B cell (primary cell): Measurements from ENCODE around the gene SLC4A1. TPM values are rescaled to one million over a fixed set of nuclear protein-coding genes. Genes with fewer than 3 reads are reported as not detected.

ENCODE experiments used
- ATAC-seq: fragments of 200-7000 bp; cut with Tn5 transposase; one replicate; pipeline ENCODE4 v1.10.0; 2021; ENCODE audit warnings: low read depth, mild to moderate bottlenecking, moderate number of reproducible peaks, moderate library complexity
- CTCF ChIA-PET: fragments of 350-600 bp; sonication (Branson Sonifier 250); formaldehyde crosslinking; loops from one replicate; lab custom pipeline; 2021; ENCODE audit warnings: antibody characterized with exemption, inconsistent platforms; lab: Charles Lee
- POLR2A ChIA-PET: fragments of 350-600 bp; sonication (Branson Sonifier 250); formaldehyde crosslinking; loops from one replicate; lab custom pipeline; 2021; ENCODE audit warnings: antibody characterized with exemption; lab: Charles Lee
- DNase-seq: peaks from one replicate; pipeline ENCODE4 v3.0.0; 2013
- H2AFZ ChIP-seq: 2 replicates; pipeline ENCODE4 v1.6.1; 2012; ENCODE audit warnings: mild to moderate bottlenecking, low read depth, low read length; ENCODE audit not compliant: insufficient read depth, poor library complexity, severe bottlenecking
- H3K27ac ChIP-seq, 2 donors: 1 replicate in 1 of 2; 2 replicates in 1 of 2; pipeline ENCODE4 v1.5.1; 2012 to 2013; ENCODE audit warnings: low read length in 2 of 2, mild to moderate bottlenecking in 2 of 2, moderate library complexity in 1 of 2
- H3K27me3 ChIP-seq, 4 experiments: fragments of 200-600 bp in 1 of 4; sonication (generic) in 1 of 4; replicated peaks in 1 of 4; 1 replicate in 2 of 4; 2 replicates in 2 of 4; pipeline versions ENCODE4 v1.6.1 to v1.7.0; 2013 to 2016; ENCODE audit warnings: low read length in 3 of 4, mild to moderate bottlenecking in 2 of 4, mixed read lengths in 1 of 4, moderate library complexity in 1 of 4; ENCODE audit not compliant: insufficient read depth in 4 of 4, control insufficient read depth in 3 of 4; ENCODE audit errors: control extremely low read depth in 1 of 4
- H3K36me3 ChIP-seq, 2 experiments: replicated peaks in 1 of 2; 1 replicate in 1 of 2; 2 replicates in 1 of 2; pipeline versions ENCODE4 v1.6.1 to v1.7.1; 2013; ENCODE audit warnings: low read length in 1 of 2; ENCODE audit not compliant: insufficient read depth in 2 of 2, control insufficient read depth in 1 of 2; ENCODE audit errors: control extremely low read depth in 1 of 2, extremely low read depth in 1 of 2
- H3K4me1 ChIP-seq, 2 donors: fragments of 200-600 bp in 1 of 2; sonication (generic) in 1 of 2; 1 replicate in 1 of 2; 2 replicates in 1 of 2; pipeline versions ENCODE4 v1.5.1 to v1.6.1; 2013 to 2017; ENCODE audit warnings: low read length in 2 of 2; ENCODE audit not compliant: control insufficient read depth in 2 of 2, insufficient read depth in 2 of 2
- H3K4me2 ChIP-seq: replicated peaks from 2 replicates; pipeline ENCODE3; 2012; ENCODE audit warnings: mild to moderate bottlenecking, low read depth, low read length; ENCODE audit not compliant: poor library complexity, severe bottlenecking
- H3K4me3 ChIP-seq, 5 experiments: fragments of 200-600 bp in 1 of 5; sonication (generic) in 1 of 5; 1 replicate in 3 of 5; 2 replicates in 2 of 5; pipeline versions ENCODE4 v1.5.1 to v1.7.0; 2011 to 2016; ENCODE audit warnings: low read length in 4 of 5, mild to moderate bottlenecking in 4 of 5, low read depth in 2 of 5, control low read depth in 1 of 5, moderate library complexity in 1 of 5; ENCODE audit not compliant: insufficient read depth in 1 of 5; ENCODE audit errors: control extremely low read depth in 1 of 5, extremely low read depth in 1 of 5
- H3K79me2 ChIP-seq: fragments of 200-600 bp; sonication (generic); one replicate; pipeline ENCODE4 v1.6.0; 2016; ENCODE audit warnings: low read length; ENCODE audit not compliant: control insufficient read depth, insufficient read depth
- H3K9ac ChIP-seq: fragments of 200-600 bp; sonication (generic); 2 replicates; pipeline ENCODE4 v1.6.1; 2017; ENCODE audit warnings: mild to moderate bottlenecking, low read length, moderate library complexity
- H3K9me3 ChIP-seq, 3 donors: one replicate each; pipeline versions ENCODE4 v1.6.1 to v1.7.1; 2013; ENCODE audit warnings: low read length in 2 of 3; ENCODE audit not compliant: control insufficient read depth in 2 of 3, insufficient read depth in 1 of 3; ENCODE audit errors: control extremely low read depth in 1 of 3
- H4K20me1 ChIP-seq: 2 replicates; pipeline ENCODE4 v1.6.0; 2012; ENCODE audit warnings: mild to moderate bottlenecking, low read length; ENCODE audit not compliant: insufficient read depth, control insufficient read depth, poor library complexity, severe bottlenecking
- H3K27ac Mint-ChIP-seq: one replicate; pipeline ENCODE4 v1.8.0; 2021; ENCODE audit warnings: mixed read lengths
- H3K27me3 Mint-ChIP-seq: one replicate; pipeline ENCODE4 v1.8.0; 2021; ENCODE audit warnings: mixed read lengths
- H3K4me1 Mint-ChIP-seq: one replicate; pipeline ENCODE4 v1.8.0; 2021; ENCODE audit warnings: mixed read lengths
- H3K4me3 Mint-ChIP-seq: one replicate; pipeline ENCODE4 v1.8.0; 2021; ENCODE audit warnings: mixed read lengths
- H3K9me3 Mint-ChIP-seq: one replicate; pipeline ENCODE4 v1.8.0; 2022; ENCODE audit warnings: mixed read lengths; ENCODE audit not compliant: insufficient read depth
- EZH2 ChIP-seq: IDR thresholded peaks from 2 replicates; pipeline ENCODE4 v1.6.1; 2012; ENCODE audit warnings: borderline replicate concordance, low read depth, mild to moderate bottlenecking, moderate library complexity, low read length; ENCODE audit not compliant: insufficient read depth, poor library complexity, severe bottlenecking
- WGBS: methylation state at CpG from one replicate; pipeline ENCODE4 v1.1.5; 2013; ENCODE audit warnings: missing lambda C conversion rate; ENCODE audit not compliant: insufficient coverage; 5-methylcytosine and 5-hydroxymethylcytosine counted together
- intact Hi-C: fragments of 100-400 bp; cut with micrococcal nuclease; formaldehyde crosslinking; loops from one replicate; pipeline ENCODE4 v1.10.0; 2022
- polyA plus RNA-seq: library from polyadenylated mRNA; depleted of rRNA; stranded (reverse); fragments of >200 nt; gene quantifications from 2 replicates; pipeline ENCODE4 v1.2.3, GENCODE V29; 2012
- total RNA-seq, 2 donors: library from RNA; stranded (reverse); fragments of 120-200 nt in 1 of 2; gene quantifications; 1 replicate in 1 of 2; 2 replicates in 1 of 2; pipeline versions ENCODE4 v1.2.3 to v1.2.4, GENCODE V29; 2013 to 2022
- TF ChIP-seq, protein P1 (sequence below): fragments of 200-600 bp; IDR thresholded peaks from one replicate; pipeline ENCODE4 v1.8.0; 2022; ENCODE audit warnings: antibody characterized with exemption, mild to moderate bottlenecking

Gene SLC4A1
- total and polyA plus RNA-seq, 2 donors (not counting 1 experiment from before 2014, with no cell fraction given) = 0.22 TPM; not detected in 1

DNA sequence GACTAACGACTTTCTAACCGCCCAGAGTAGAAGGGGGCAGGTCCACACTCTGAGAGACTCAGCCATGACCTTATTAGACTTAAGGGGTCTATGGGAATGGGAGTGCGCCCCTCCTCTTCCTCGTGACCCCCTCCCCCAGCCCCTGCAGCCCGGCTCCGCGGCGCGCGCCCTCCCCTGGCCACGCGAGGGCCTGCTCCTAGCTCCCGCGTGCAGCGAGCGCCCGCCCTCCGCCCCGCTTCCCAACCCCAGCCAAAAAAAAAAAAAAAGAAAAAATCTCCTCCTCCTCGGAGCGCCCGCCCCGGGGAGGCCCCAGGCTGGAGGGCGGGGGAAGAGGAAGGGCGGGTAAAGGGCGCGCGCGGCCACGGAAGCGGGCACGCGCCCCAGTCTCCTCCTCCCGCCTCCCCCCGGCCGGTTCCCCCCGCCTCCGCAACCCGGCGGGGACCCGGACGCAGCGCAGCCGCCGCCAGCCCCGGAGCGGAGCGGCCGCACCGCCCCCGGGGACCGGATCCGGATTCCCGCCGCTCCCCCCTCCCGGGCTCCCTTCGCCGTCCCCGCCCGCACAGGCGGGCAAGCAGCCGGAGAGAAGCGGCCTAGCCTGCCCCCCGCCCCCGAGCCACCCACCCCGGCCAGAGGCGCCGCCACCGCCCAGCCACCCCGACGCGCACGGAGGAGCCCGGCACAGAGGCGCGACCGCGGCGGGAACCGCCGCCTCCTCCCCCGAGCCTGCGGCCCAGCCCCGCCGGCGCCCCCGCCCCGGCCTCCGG, 49.4 kb downstream of the SLC4A1 start:
- Mint-ChIP-seq H3K4me1 (peaks cover 56% of the 10 kb centered on the region), H3K9me3 (no peaks in the 10 kb centered on the region), H3K27ac (peak overlapping the region; percentile 98), H3K4me3 (peak overlapping the region; percentile 84), H3K27me3 (no peaks in the 10 kb centered on the region)
- peak overlapping the region; percentile 92 for H3K4me2 ChIP-seq
- ATAC-seq (peak; percentile 46), DNase-seq (peak; percentile 93)
- no peaks in the 10 kb centered on the region for H4K20me1 ChIP-seq
- intact Hi-C loops = loop anchor here (1.0 to 2.0 kb wide), 4 partner anchors 8 to 148 kb away; partner anchors contain the start of genes G6PC3, HROB and TMUB2
- no peaks in the 10 kb centered on the region for H3K27me3 ChIP-seq
- TF ChIP-seq, protein P1, sequence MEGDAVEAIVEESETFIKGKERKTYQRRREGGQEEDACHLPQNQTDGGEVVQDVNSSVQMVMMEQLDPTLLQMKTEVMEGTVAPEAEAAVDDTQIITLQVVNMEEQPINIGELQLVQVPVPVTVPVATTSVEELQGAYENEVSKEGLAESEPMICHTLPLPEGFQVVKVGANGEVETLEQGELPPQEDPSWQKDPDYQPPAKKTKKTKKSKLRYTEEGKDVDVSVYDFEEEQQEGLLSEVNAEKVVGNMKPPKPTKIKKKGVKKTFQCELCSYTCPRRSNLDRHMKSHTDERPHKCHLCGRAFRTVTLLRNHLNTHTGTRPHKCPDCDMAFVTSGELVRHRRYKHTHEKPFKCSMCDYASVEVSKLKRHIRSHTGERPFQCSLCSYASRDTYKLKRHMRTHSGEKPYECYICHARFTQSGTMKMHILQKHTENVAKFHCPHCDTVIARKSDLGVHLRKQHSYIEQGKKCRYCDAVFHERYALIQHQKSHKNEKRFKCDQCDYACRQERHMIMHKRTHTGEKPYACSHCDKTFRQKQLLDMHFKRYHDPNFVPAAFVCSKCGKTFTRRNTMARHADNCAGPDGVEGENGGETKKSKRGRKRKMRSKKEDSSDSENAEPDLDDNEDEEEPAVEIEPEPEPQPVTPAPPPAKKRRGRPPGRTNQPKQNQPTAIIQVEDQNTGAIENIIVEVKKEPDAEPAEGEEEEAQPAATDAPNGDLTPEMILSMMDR = peak; percentile 52
- no peak for TF ChIP-seq EZH2
- ChIA-PET CTCF (interaction anchor here (0.5 to 5.5 kb wide), 13 partner anchors 7 to 136 kb away, joined by 3 to 62 read pairs (median 6); partner anchors contain the start of genes GRN and SLC25A39), POLR2A (interaction anchor here (0.5 to 7.8 kb wide), 15 partner anchors 8 to 681 kb away, joined by 3 to 100 read pairs (median 5); partner anchors contain the start of genes ATXN7L3, EFTUD2, HDAC5 and SLC25A39)
- peak overlapping the region; percentile 61 to 87 (median 74) for H3K4me3 ChIP-seq
- under 1% methylated on average over 56 of the region's 89 CpGs for WGBS
- peaks cover 2 to 25% of the 10 kb centered on the region in 2 experiments for H3K36me3 ChIP-seq
- no peaks in the 10 kb centered on the region for H3K9me3 ChIP-seq
- H3K4me1 ChIP-seq = peaks cover 49 to 53% of the 10 kb centered on the region in 2 donors
- peak overlapping the region; percentile 50 for H2AFZ ChIP-seq
- peak overlapping the region; percentile 88 to 89 for H3K27ac ChIP-seq
- H3K9ac ChIP-seq = peak overlapping the region; percentile 77
- H3K79me2 ChIP-seq = peaks cover 55% of the 10 kb centered on the region
